ENCODE data around the gene NLGN3.

DNA sequence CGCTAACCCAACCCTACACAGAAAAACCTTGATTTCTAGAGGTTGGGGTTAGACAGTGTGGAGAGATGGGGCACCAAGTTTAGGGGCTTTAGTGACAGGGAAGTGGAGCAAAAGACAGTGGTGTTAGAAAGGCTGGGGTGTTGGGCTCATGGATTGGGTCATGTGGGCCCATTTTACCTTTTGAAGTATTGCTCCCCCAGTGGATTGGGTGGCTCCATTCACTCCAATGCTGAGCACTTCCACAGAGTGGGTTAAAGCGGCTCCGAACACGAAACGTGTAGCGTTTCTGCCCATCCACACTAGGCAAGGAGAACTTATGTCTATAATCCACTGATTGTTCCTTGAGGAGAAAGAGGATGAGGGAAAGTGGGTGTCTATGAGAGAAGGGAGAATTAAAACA is 35.6 kb upstream of the NLGN3 start:
- TF ChIP-seq ZNF274 (IDR thresholded peaks at IDR 0.05; ENCODE audit: low read depth, low read length): no peak
- TF ChIP-seq YY1 (IDR thresholded peaks at IDR 0.05; ENCODE audit: insufficient read depth, insufficient read length): no peak
